ENCODE measurements around the gene FAM236B.
"Not testable (repeated sequence)": the region's sequence is repeated elsewhere in the genome, so short reads cannot be mapped to it uniquely, and the experiment has no call there.

The FAM236B gene

DNA sequence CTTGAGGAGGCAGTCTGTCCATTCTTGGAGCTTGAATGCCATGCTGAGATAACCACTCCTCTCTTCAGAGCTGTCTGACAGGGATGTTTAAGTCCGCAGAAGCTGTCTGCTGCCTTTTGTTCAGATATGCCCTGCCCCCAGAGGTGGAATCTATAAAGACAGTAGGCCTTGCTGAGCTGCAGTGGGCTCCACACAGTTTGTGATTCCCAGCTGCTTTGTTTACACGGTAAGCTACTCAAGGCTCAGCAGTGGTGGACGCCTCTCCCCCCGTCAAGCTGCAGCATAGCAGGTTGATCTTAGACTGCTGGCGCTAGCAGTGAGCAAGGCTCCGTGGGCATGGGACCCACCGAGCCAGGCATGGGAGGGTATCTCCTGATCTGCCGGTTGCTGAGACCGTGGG, 22.0 kb downstream of the FAM236B start:
- H3K36me3 ChIP-seq (ENCODE audit: control insufficient read depth in 5 of 5, insufficient read depth in 5 of 5, low read length in 5 of 5); H3K4me3 ChIP-seq (ENCODE audit: low read depth in 1 of 5, low read length in 5 of 5); H3K27me3 ChIP-seq (ENCODE audit: control insufficient read depth in 5 of 5, insufficient read depth in 4 of 5, low read length in 5 of 5); H3K9me3 ChIP-seq (ENCODE audit: control insufficient read depth in 5 of 5, low read length in 5 of 5); H3K4me1 ChIP-seq (ENCODE audit: control insufficient read depth in 5 of 5, insufficient read depth in 5 of 5, low read length in 5 of 5); H3K9ac ChIP-seq (ENCODE audit: low read length in 5 of 5); H3K27ac ChIP-seq (ENCODE audit: low read depth, low read length): not testable (repeated sequence)

DNA sequence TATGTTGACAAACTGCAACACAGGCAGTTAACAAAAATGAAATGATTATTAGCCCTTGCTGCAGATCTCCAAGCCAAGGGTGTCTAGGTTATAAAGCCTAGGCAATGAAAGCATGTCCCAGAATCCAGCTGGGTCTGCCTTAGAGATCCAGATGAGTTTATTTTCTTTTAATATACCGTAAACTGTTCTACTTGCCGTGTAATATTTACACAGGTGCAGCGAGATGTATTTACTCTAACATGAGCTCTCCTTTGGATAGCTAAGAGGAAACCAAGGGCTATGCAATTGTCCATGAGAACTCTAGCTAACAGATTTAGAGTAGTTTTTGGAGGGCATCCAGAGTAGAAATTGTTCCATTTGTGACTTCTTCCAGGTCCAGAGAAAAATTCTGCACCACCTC, 33.9 kb downstream of the FAM236B start:
- not testable (repeated sequence) for H3K36me3 ChIP-seq (ENCODE audit: control insufficient read depth in 5 of 5, insufficient read depth in 5 of 5, low read length in 5 of 5); H3K4me1 ChIP-seq (ENCODE audit: control insufficient read depth in 5 of 5, insufficient read depth in 5 of 5, low read length in 5 of 5); H3K27ac ChIP-seq (ENCODE audit: low read depth, low read length); H3K9me3 ChIP-seq (ENCODE audit: control insufficient read depth in 5 of 5, low read length in 5 of 5); H3K27me3 ChIP-seq (ENCODE audit: control insufficient read depth in 5 of 5, insufficient read depth in 4 of 5, low read length in 5 of 5); H3K4me3 ChIP-seq (ENCODE audit: low read depth in 1 of 5, low read length in 5 of 5); H3K9ac ChIP-seq (ENCODE audit: low read length in 5 of 5)

DNA sequence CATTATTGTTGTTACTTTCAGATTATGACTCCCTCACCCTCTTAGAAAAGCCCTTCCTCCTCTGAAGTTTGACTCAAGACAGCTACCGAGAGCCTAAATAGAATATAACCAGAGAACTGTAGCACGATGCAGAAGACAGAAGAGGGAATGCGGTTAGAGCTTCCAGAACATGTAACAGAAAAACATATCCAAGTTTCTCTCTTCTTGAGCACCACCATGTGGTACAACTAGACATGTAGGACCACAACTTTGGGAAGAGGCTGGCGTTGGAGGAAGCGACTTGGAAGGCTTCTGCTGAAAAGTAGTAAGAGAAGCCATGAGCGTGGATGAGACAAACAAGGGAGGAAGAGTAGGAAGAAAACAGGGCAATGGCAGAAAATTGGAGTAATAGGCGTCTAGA, 36.9 kb downstream of the FAM236B start:
- not testable (repeated sequence) for H3K27ac ChIP-seq (ENCODE audit: low read depth, low read length); H3K4me3 ChIP-seq (ENCODE audit: low read depth in 1 of 5, low read length in 5 of 5); H3K36me3 ChIP-seq (ENCODE audit: control insufficient read depth in 5 of 5, insufficient read depth in 5 of 5, low read length in 5 of 5)

DNA sequence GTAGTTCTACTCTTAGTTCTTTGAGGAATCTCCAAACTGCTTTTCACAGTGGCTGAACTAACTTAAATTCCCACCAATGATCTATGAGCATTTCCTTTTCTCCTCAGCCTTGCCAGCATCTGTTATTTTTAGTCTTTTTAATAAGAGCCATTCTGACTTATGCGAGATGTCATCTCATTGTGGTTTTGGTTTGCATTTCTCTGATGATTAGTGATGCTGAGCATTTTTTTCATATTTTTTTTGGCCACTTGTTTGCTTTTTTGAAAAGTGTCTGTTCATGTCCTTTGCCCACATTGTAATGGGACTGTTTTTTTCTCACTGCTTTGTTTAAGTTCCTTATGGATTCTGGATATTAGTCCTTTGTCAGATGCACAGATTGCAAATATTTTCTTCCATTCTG, 46.9 kb downstream of the FAM236B start:
- H3K27me3 ChIP-seq (ENCODE audit: control insufficient read depth in 5 of 5, insufficient read depth in 4 of 5, low read length in 5 of 5) = peaks cover 0 to 7% (median 0%) of the 10 kb centered on the region in 5 donors
- H3K36me3 ChIP-seq (ENCODE audit: control insufficient read depth in 5 of 5, insufficient read depth in 5 of 5, low read length in 5 of 5) = no peaks in the 10 kb centered on the region
- H3K4me1 ChIP-seq (ENCODE audit: control insufficient read depth in 5 of 5, insufficient read depth in 5 of 5, low read length in 5 of 5) = no peaks in the 10 kb centered on the region
- H3K9ac ChIP-seq (ENCODE audit: low read length in 5 of 5) = no peak overlapping the region
- no peak overlapping the region for H3K27ac ChIP-seq (ENCODE audit: low read depth, low read length)
- no peak overlapping the region for H3K4me3 ChIP-seq (ENCODE audit: low read depth in 1 of 5, low read length in 5 of 5)
- peaks cover 0 to 13% (median 0%) of the 10 kb centered on the region in 5 donors for H3K9me3 ChIP-seq (ENCODE audit: control insufficient read depth in 5 of 5, low read length in 5 of 5)

More for the DNA sequence above, 36.9 kb downstream of the FAM236B start:
- not testable (repeated sequence) for H3K9me3 ChIP-seq (ENCODE audit: control insufficient read depth in 5 of 5, low read length in 5 of 5); H3K27me3 ChIP-seq (ENCODE audit: control insufficient read depth in 5 of 5, insufficient read depth in 4 of 5, low read length in 5 of 5); H3K4me1 ChIP-seq (ENCODE audit: control insufficient read depth in 5 of 5, insufficient read depth in 5 of 5, low read length in 5 of 5); H3K9ac ChIP-seq (ENCODE audit: low read length in 5 of 5)

DNA sequence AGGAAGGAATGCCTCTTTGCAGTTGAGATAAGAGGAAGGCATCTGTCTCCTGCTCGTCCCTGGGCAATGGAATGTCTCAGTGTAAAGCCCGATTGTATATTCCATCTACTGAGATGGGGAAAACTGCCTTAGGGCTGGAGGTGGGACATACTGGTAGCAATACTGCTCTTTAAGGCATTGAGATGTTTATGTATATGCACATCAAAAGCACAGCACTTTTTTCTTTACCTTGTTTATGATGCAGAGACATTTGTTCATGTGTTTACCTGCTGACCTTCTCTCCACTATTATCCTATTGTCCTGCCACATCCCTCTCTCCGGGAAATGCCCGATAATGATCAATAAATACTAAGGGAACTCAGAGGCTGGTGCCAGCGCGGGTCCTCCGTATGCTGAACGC, 48.8 kb downstream of the FAM236B start:
- not testable (repeated sequence) for H3K36me3 ChIP-seq (ENCODE audit: control insufficient read depth in 5 of 5, insufficient read depth in 5 of 5, low read length in 5 of 5); H3K27ac ChIP-seq (ENCODE audit: low read depth, low read length); H3K9ac ChIP-seq (ENCODE audit: low read length in 5 of 5); H3K27me3 ChIP-seq (ENCODE audit: control insufficient read depth in 5 of 5, insufficient read depth in 4 of 5, low read length in 5 of 5); H3K4me1 ChIP-seq (ENCODE audit: control insufficient read depth in 5 of 5, insufficient read depth in 5 of 5, low read length in 5 of 5); H3K4me3 ChIP-seq (ENCODE audit: low read depth in 1 of 5, low read length in 5 of 5)
- H3K9me3 ChIP-seq (ENCODE audit: control insufficient read depth in 5 of 5, low read length in 5 of 5) = peaks cover 0 to 13% (median 0%) of the 10 kb centered on the region in 5 donors

All from subcutaneous abdominal adipose tissue (tissue), 5 donors.